Measurements from ENCODE around the gene C6orf136.
"Not testable (repeated sequence)": the region's sequence is repeated elsewhere in the genome, so short reads cannot be mapped to it uniquely, and the experiment has no call there.

C6orf136 gene

DNA sequence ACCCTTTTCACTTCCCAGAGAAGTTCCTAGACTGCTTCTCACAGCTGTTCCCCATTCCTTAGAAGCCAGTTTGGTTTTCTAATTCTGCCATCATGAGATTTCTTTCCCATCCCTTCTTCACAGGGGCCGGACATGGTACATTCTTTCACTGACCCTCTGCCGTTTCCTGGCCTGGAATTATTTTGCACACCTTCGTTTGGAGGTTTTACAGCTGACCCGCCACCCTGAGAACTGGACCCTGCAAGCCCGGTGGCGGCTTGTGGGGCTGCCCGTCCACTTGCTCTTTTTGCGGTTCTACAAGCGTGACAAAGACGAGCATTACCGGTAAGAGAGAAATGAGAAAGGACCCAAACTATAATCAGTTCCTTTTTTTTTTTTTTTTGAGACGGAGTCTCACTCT, 4.2 kb downstream of the C6orf136 start:
- TF ChIP-seq, protein P1, sequence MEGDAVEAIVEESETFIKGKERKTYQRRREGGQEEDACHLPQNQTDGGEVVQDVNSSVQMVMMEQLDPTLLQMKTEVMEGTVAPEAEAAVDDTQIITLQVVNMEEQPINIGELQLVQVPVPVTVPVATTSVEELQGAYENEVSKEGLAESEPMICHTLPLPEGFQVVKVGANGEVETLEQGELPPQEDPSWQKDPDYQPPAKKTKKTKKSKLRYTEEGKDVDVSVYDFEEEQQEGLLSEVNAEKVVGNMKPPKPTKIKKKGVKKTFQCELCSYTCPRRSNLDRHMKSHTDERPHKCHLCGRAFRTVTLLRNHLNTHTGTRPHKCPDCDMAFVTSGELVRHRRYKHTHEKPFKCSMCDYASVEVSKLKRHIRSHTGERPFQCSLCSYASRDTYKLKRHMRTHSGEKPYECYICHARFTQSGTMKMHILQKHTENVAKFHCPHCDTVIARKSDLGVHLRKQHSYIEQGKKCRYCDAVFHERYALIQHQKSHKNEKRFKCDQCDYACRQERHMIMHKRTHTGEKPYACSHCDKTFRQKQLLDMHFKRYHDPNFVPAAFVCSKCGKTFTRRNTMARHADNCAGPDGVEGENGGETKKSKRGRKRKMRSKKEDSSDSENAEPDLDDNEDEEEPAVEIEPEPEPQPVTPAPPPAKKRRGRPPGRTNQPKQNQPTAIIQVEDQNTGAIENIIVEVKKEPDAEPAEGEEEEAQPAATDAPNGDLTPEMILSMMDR (conservative IDR thresholded peaks at IDR 0.05; ENCODE audit: low read depth, low read length): no peak
- no peak overlapping the region for H3K4me3 ChIP-seq (ENCODE audit: low read depth, low read length)
- DNase-seq (ENCODE audit: low read depth): no peak

DNA sequence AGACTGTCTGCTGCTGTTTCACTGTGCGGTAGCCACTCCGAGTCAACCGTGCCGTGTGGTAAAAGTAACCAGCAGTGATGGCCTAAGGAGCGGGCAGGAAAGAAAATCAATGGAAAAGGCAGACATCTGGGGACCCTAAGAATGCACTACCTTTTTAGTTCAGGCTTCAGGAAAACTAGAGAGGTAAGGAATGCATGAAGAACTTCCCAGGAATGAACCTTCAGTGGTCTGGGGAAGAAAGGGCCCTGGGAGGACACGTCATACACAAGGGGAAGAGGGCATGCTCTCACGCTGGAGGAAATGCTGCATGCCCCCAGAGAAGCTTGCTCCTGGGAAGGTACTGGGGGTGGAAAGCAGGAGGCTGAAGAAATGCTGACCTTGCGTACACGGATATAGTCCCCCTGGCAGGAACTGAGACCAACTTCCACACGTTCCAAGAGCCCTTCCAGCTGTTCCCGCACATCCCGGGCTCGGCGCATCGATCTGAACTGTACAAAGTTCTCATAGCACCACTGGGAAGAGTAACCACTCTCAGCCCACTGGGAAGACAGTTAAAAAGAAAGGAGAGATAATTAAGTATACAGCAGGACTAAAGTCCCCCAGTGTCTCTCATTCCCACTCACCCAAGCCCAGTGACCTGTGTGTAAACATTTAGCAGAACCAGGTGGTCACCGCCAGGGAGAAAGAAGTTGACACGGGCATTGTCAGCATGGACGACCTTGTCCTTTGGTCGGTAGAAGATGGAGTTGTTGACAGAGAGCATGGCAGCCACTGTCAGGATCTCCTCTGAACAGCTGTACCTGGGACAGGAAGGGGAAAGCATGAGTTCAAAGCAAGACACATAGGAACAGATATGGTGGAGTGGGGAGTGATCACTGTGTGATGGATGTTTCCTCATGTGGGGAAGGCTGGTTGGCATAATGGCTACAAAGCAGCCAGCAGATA, 8.1 kb downstream of the C6orf136 start:
- TF ChIP-seq, protein P1 (conservative IDR thresholded peaks at IDR 0.05; ENCODE audit: low read depth, low read length): no peak
- DNase-seq (ENCODE audit: low read depth): no peak
- H3K4me3 ChIP-seq (ENCODE audit: low read depth, low read length): no peak overlapping the region

GRCh38 chr6:30655743-30656094, 8.8 kb downstream of the C6orf136 start:
- no peak overlapping the region for H3K4me3 ChIP-seq (ENCODE audit: low read depth, low read length)
- DNase-seq (ENCODE audit: low read depth): peak; percentile 33
- TF ChIP-seq, protein P1 (conservative IDR thresholded peaks at IDR 0.05; ENCODE audit: low read depth, low read length): no peak

DNA sequence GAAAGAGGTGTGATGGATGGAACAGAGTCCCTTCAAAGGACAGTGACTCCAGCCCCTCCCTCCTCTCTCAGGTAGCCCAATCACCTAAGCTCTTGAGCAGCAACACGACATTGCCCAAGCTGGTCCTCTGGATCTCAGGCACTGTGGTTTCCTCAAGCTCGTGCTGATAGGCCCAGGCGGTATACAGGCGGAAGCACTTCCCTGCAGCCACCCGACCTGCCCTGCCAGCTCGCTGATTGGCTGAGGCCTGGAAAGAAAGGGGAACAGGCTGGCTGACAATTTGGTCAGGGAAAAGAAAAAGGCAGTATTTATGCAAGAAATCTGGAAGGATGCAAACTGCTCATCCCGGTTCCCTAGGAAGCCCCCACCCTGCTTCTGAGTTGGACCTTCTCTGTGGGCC, 9.6 kb downstream of the C6orf136 start:
- no peak overlapping the region for H3K4me3 ChIP-seq (ENCODE audit: low read depth, low read length)
- DNase-seq (ENCODE audit: low read depth): no peak
- TF ChIP-seq, protein P1 (conservative IDR thresholded peaks at IDR 0.05; ENCODE audit: low read depth, low read length): no peak

DNA sequence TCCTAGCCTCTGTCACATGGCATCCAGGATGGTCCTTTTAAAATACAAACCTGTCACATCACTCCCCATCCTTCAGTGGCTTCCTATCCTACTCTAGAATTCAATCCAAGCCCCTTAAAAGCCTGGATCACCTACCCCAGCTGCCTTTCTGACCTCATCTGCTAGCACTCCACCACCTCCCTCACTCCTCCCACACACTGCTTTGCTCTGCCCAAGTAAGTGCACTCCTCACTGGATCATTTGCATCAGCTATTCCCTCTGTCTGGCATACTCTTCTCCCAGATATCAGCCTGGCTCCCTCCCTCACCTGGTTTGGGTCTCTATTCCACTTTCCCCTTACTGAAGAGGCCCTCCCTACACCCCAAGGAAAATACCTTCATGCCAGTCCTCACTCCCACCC, 10.5 kb downstream of the C6orf136 start:
- TF ChIP-seq, protein P1 (conservative IDR thresholded peaks at IDR 0.05; ENCODE audit: low read depth, low read length): no peak
- DNase-seq (ENCODE audit: low read depth): no peak

GRCh38 chr6:30657922-30658321, 11.0 kb downstream of the C6orf136 start:
- not testable (repeated sequence) for H3K4me3 ChIP-seq (ENCODE audit: low read depth, low read length); DNase-seq (ENCODE audit: low read depth)

More for the DNA sequence above, 10.5 kb downstream of the C6orf136 start:
- H3K4me3 ChIP-seq (ENCODE audit: low read depth, low read length): no peak overlapping the region

DNA sequence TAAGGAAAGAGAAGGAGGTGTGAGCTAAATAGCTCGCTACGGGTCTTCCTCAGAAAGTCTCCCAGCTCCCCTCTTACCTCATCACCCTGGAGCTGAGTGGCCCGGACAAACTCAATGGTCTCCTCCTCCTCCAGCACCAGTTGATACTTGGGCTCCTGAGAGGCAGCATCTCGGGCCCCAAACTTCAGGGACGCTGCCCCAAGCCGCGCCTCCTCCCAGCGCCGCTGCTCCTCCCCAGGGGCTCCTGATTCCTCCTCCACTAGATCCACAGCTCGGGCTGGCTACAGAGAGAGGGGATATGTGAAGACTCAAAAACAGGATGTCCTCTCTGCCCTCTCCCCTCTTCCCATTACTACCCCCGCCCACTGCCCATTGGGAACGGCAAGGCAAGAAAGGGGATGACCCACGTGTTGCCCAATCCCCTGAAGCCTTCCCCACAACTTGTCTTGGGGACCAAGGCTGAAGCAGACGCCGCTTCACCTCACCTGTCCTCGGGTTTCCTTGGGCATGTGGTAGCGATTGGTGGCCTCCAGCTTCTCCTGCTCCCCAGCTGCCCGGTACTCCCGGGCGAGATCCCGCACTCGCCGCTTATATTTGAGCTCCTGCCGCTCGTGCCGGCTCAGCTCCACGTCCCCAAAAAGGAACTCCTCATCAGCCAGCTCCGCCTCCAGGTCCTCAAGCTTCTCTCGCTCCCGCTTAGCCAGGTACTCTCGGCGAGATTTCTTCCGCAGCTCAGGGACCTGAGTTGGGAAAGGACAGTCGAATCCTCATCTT, 18.2 kb downstream of the C6orf136 start:
- no peak overlapping the region for H3K4me3 ChIP-seq (ENCODE audit: low read depth, low read length)
- TF ChIP-seq, protein P1 (conservative IDR thresholded peaks at IDR 0.05; ENCODE audit: low read depth, low read length): no peak
- no peak for DNase-seq (ENCODE audit: low read depth)

DNA sequence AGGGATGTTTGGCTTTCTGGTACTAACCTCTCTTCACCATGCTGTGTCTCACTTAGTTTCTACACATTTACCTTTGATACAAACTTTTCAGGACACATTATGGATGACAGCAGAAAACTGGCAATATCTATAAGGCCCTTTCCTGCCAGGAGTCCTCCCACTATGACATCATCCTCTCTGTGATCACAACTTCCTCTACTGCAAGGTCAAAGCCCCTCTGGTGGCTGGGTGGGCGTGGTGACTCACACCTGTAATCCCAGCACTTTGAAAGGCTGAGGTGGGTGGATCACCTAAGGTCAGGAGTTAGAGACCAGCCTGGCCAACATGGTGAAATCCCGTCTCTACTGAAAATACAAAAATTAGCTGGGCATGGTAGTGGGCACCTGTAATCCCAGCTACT, 19.4 kb downstream of the C6orf136 start:
- DNase-seq (ENCODE audit: low read depth); H3K4me3 ChIP-seq (ENCODE audit: low read depth, low read length): not testable (repeated sequence)
